ENCODE results near the gene HOMEZ.
"Not testable (repeated sequence)": the region's sequence is repeated elsewhere in the genome, so short reads cannot be mapped to it uniquely, and the experiment has no call there.

HOMEZ gene

GRCh38 chr14:23243066-23243465, 42.9 kb downstream of the HOMEZ start:
- CTCF ChIA-PET = interaction anchor here (0.5 kb wide), 1 partner anchor 601 kb away, joined by 3 read pairs; no protein-coding TSS in a partner anchor
- no peaks in the 10 kb centered on the region for H3K9me3 Mint-ChIP-seq
- no peak for DNase-seq
- H3K4me3 Mint-ChIP-seq = no peak overlapping the region
- peaks cover 19% of the 10 kb centered on the region for H3K27me3 Mint-ChIP-seq
- H3K4me1 Mint-ChIP-seq = peaks cover under 1% of the 10 kb centered on the region
- no peaks in the 10 kb centered on the region for H3K36me3 Mint-ChIP-seq
- H3K27ac Mint-ChIP-seq = no peak overlapping the region

DNA sequence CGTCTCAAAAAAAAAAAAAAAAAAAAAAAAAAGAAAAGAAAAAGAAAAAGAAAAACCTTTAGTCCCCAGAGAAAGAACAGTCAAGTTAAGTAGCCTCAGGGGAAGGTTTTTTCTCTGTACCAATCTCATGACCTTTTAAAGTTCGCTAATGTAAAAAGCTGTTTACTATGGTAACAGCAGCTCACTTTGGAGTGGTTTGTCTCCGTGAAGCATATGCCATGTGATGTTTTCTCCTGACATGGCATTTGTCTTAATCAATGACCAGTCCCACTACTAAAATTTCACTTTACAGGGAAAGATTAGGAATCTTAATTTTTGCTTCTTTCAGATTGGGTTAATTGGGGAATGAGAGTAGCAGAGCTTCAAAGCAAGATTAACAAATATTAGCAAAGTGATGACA, 43.9 kb downstream of the HOMEZ start:
- no peaks in the 10 kb centered on the region for H3K36me3 Mint-ChIP-seq
- H3K4me1 Mint-ChIP-seq = peaks cover 8% of the 10 kb centered on the region
- no peak overlapping the region for H3K4me3 Mint-ChIP-seq
- CTCF ChIA-PET = no interaction called here
- no peak for DNase-seq
- no peaks in the 10 kb centered on the region for H3K9me3 Mint-ChIP-seq
- no peak overlapping the region for H3K27ac Mint-ChIP-seq
- peaks cover 26% of the 10 kb centered on the region for H3K27me3 Mint-ChIP-seq

- H3K9me3 Mint-ChIP-seq, H3K27ac Mint-ChIP-seq, H3K4me1 Mint-ChIP-seq, CTCF ChIA-PET, H3K36me3 Mint-ChIP-seq, H3K4me3 Mint-ChIP-seq, DNase-seq: not testable (repeated sequence)
- peaks cover 30% of the 10 kb centered on the region for H3K27me3 Mint-ChIP-seq
Observed at GRCh38 chr14:23241061-23241715, 44.7 kb downstream of the HOMEZ start.

- peaks cover 8% of the 10 kb centered on the region for H3K4me1 Mint-ChIP-seq
- no peaks in the 10 kb centered on the region for H3K9me3 Mint-ChIP-seq
- DNase-seq = no peak
- H3K4me3 Mint-ChIP-seq = no peak overlapping the region
- CTCF ChIA-PET = interaction anchor here (0.6 kb wide), 1 partner anchor 120 kb away, joined by 3 read pairs; no protein-coding TSS in a partner anchor
- H3K27me3 Mint-ChIP-seq = peaks cover 30% of the 10 kb centered on the region
- no peak overlapping the region for H3K27ac Mint-ChIP-seq
- H3K36me3 Mint-ChIP-seq = no peaks in the 10 kb centered on the region
Observed at GRCh38 chr14:23240661-23241060, 45.3 kb downstream of the HOMEZ start.

GRCh38 chr14:23237772-23238594, 47.9 kb downstream of the HOMEZ start, which contains the start of gene RNF212B:
RNF212B (plus strand) TSS chr14:23237936; CDS start chr14:23240346, 2,410 bp downstream.
- Mint-ChIP-seq H3K4me3 (peak within 1 kb of the TSS; percentile 22), H3K4me1 (peaks cover 8% of the 10 kb centered on the region), H3K27me3 (peaks cover 30% of the 10 kb centered on the region), H3K27ac (no peak within 1 kb of the TSS), H3K9me3 (no peaks in the 10 kb centered on the region), H3K36me3 (no peaks in the 10 kb centered on the region)
- CTCF ChIA-PET = no interaction called here
- DNase-seq = peak; percentile 91

DNA sequence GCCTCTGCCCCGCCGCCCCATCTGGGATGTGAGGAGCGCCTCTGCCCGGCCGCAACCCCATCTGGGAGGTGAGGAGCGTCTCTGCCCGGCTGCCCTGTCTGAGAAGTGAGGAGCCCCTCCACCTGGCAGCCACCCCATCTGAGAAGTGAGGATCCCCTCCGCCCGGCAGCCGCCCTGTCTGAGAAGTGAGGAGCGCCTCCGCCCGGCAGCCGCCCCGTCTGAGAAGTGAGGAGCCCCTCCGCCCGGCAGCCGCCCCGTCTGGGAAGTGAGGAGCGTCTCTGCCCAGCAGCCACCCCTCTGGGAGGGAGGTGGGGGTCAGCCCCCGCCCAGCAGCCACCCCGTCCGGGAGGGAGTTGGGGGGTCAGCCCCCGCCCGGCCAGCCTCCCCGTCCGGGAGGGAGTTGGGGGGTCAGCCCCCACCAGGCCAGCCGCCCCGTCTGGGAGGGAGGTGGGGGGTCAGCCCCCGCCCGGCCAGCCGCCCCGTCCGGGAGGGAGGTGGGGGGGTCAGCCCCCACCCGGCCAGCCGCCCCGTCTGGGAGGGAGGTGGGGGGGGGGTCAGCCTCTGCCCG, 53.6 kb downstream of the HOMEZ start:
- H3K4me1 Mint-ChIP-seq, H3K27ac Mint-ChIP-seq, H3K4me3 Mint-ChIP-seq, H3K9me3 Mint-ChIP-seq, CTCF ChIA-PET, DNase-seq, H3K36me3 Mint-ChIP-seq: not testable (repeated sequence)
- peaks cover 14% of the 10 kb centered on the region for H3K27me3 Mint-ChIP-seq

DNA sequence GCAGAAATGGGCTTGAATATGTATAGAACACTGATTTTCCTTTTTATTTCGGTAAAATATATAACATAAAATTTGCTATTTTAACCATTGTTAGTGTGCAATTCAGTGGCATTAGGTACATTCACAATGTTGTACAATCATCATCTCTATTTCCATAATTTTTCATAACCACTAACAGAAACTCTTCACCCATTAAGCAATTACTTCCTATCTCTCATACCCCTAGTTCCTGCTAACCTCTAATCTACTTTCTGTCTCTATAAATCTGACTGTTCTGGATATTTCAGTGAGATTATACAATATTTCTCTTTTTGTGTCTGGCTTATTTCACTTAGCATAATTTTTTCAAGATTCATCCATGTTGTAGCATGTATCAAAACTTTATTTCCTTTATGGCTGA, 57.1 kb downstream of the HOMEZ start:
- CTCF ChIA-PET = no interaction called here
- Mint-ChIP-seq H3K4me1 (no peaks in the 10 kb centered on the region), H3K27ac (no peak overlapping the region), H3K27me3 (peaks cover 11% of the 10 kb centered on the region), H3K36me3 (no peaks in the 10 kb centered on the region), H3K9me3 (no peaks in the 10 kb centered on the region), H3K4me3 (no peak overlapping the region)
- DNase-seq = no peak

DNA sequence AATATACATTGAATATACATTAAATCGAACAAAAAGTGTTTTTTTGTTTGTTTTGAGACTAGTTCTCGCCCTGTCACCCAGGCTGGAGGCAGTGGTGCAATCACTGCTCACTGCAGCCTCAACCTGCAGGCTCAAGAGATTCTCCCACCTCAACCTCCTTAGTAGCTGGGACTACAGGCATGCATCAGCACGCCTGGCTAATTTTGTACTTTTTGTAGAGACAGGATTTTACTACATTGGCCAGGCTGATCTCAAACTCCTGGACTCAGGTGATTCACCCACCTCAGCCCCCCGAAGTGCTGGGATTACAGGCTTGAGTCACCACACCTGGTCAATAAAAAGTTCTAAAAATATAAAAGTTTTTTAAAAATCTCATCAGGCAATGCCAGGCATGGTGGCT, 58.4 kb downstream of the HOMEZ start:
- Mint-ChIP-seq H3K4me3 (no peak overlapping the region), H3K4me1 (no peaks in the 10 kb centered on the region), H3K9me3 (no peaks in the 10 kb centered on the region), H3K27ac (no peak overlapping the region), H3K36me3 (no peaks in the 10 kb centered on the region), H3K27me3 (peaks cover 20% of the 10 kb centered on the region)
- no peak for DNase-seq
- CTCF ChIA-PET = no interaction called here

DNA sequence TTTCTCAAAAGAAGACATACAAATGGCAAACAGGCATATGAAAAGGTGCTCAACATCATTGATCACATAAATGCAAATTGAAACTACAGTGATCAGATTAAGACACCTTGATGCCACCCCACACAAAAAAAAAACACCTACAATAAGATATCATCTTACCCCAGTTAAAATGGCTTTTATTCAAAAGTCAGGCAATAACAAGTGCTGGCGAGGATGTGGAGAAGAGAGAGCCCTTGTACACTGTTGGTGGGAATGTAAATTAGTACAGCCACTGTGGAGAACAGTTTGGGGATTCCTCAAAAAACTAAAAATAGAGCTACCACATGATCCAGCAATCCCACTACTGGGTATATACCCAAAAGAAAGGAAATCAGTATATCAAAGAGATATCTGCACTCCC, 61.0 kb downstream of the HOMEZ start:
- H3K27ac Mint-ChIP-seq, H3K36me3 Mint-ChIP-seq, H3K9me3 Mint-ChIP-seq, DNase-seq, H3K4me1 Mint-ChIP-seq, CTCF ChIA-PET, H3K4me3 Mint-ChIP-seq: not testable (repeated sequence)
- peaks cover 41% of the 10 kb centered on the region for H3K27me3 Mint-ChIP-seq
